H1 (cell line): ENCODE measurements around the gene CPED1. TPM values are rescaled to one million over a fixed set of nuclear protein-coding genes. Genes with fewer than 3 reads are reported as not detected.
"Not testable (repeated sequence)": the region's sequence is repeated elsewhere in the genome, so short reads cannot be mapped to it uniquely, and the experiment has no call there.

Experiments
- CTCF ChIA-PET: fragments of 300-600 bp; sonication (Branson Sonifier 250); formaldehyde crosslinking; loops from one replicate; lab custom pipeline; 2021; ENCODE audit not compliant: partially characterized antibody; lab: Charles Lee
- POLR2A ChIA-PET: fragments of 300-600 bp; sonication (Branson Sonifier 250); formaldehyde crosslinking; loops from one replicate; lab custom pipeline; 2021; ENCODE audit warnings: inconsistent platforms; ENCODE audit not compliant: partially characterized antibody; lab: Charles Lee
- DNase-seq, 2 experiments: peaks; one replicate each; pipeline versions ENCODE4 v3.0.0 to v3.0.0-alpha.2; 2010 to 2022; ENCODE audit warnings: low spot score in 2 of 2, low read depth in 1 of 2, mixed read lengths in 1 of 2
- FAIRE-seq: peaks from 2 replicates; lab custom pipeline; 2011; peaks lifted over from hg19 to GRCh38; lab: Jason Lieb, UNC
- H2AFZ ChIP-seq: 2 replicates; pipeline ENCODE4 v1.8.1; 2012; ENCODE audit warnings: low read length, inconsistent platforms
- H2AK5ac ChIP-seq: 2 replicates; pipeline ENCODE4 v1.6.1; 2013; ENCODE audit warnings: low read depth, low read length
- H2BK120ac ChIP-seq: replicated peaks from 2 replicates; pipeline ENCODE3; 2013; ENCODE audit warnings: low read depth, low read length, inconsistent platforms
- H2BK12ac ChIP-seq: 2 replicates; pipeline ENCODE4 v1.6.1; 2013; ENCODE audit warnings: low read depth, low read length
- H2BK15ac ChIP-seq: 2 replicates; pipeline ENCODE4 v1.6.1; 2013; ENCODE audit warnings: low read length
- H2BK20ac ChIP-seq: 2 replicates; pipeline ENCODE4 v1.6.1; 2013; ENCODE audit warnings: low read length
- H2BK5ac ChIP-seq: 2 replicates; pipeline ENCODE4 v1.6.1; 2013; ENCODE audit warnings: low read depth, low read length
- H3K14ac ChIP-seq: 2 replicates; pipeline ENCODE4 v1.6.1; 2013; ENCODE audit warnings: inconsistent platforms; ENCODE audit not compliant: insufficient read length
- H3K18ac ChIP-seq: 2 replicates; pipeline ENCODE4 v1.6.1; 2013; ENCODE audit warnings: low read length; ENCODE audit errors: extremely low read depth
- H3K23ac ChIP-seq: 2 replicates; pipeline ENCODE4 v1.6.1; 2013; ENCODE audit warnings: inconsistent platforms; ENCODE audit not compliant: insufficient read length
- H3K23me2 ChIP-seq: 2 replicates; pipeline ENCODE4 v1.6.1; 2013; ENCODE audit warnings: low read depth, low read length
- H3K27ac ChIP-seq: 2 replicates; pipeline ENCODE4 v1.6.1; 2011; ENCODE audit warnings: low read depth, low read length, inconsistent platforms
- H3K27me3 ChIP-seq, 4 experiments: replicated peaks in 1 of 4; 1 replicate in 1 of 4; 2 replicates in 3 of 4; pipeline versions ENCODE4 v1.6.1 to v1.8.1; 2011 to 2013; ENCODE audit warnings: low read length in 3 of 4, mild to moderate bottlenecking in 3 of 4, inconsistent platforms in 2 of 4, mixed read lengths in 2 of 4, moderate library complexity in 1 of 4; ENCODE audit not compliant: control insufficient read depth in 3 of 4, insufficient read depth in 3 of 4; ENCODE audit errors: extremely low read depth in 1 of 4
- H3K36me3 ChIP-seq, 4 experiments: 2 replicates each; pipeline versions ENCODE4 v1.6.1 to v1.8.1; 2011 to 2013; ENCODE audit warnings: mild to moderate bottlenecking in 4 of 4, low read length in 3 of 4, moderate library complexity in 2 of 4, control low read depth in 1 of 4, inconsistent platforms in 1 of 4; ENCODE audit not compliant: insufficient read depth in 4 of 4, control insufficient read depth in 2 of 4
- H3K4ac ChIP-seq: replicated peaks from 2 replicates; pipeline ENCODE3; 2013; ENCODE audit warnings: low read length, low read depth, mixed read lengths, inconsistent platforms; ENCODE audit not compliant: insufficient read length
- H3K4me1 ChIP-seq, 4 experiments: replicated peaks in 1 of 4; 1 replicate in 1 of 4; 2 replicates in 3 of 4; pipeline versions ENCODE4 v1.6.1 to v1.8.1; 2011 to 2013; ENCODE audit warnings: low read length in 3 of 4, inconsistent platforms in 2 of 4, mixed read lengths in 1 of 4; ENCODE audit not compliant: insufficient read depth in 4 of 4, control insufficient read depth in 3 of 4
- H3K4me2 ChIP-seq, 2 experiments: 2 replicates each; pipeline versions ENCODE4 v1.6.1 to v1.8.1; 2011 to 2013; ENCODE audit warnings: low read depth in 2 of 2, low read length in 2 of 2, control low read depth in 1 of 2, inconsistent platforms in 1 of 2, mild to moderate bottlenecking in 1 of 2; ENCODE audit not compliant: insufficient read depth in 1 of 2
- H3K4me3 ChIP-seq, 4 experiments: fragments of 200-600, 300-600 bp in 1 of 4; sonication (generic), shearing (Covaris generic), sonication (Bioruptor Twin) in 1 of 4; 2 replicates each; pipeline versions ENCODE4 v1.5.1 to v1.8.1; 2011 to 2016; ENCODE audit warnings: low read length in 4 of 4, low read depth in 3 of 4, control low read depth in 2 of 4, inconsistent platforms in 2 of 4, mild to moderate bottlenecking in 2 of 4, mixed read lengths in 1 of 4, moderate library complexity in 1 of 4; ENCODE audit not compliant: insufficient read depth in 2 of 4; ENCODE audit errors: extremely low read depth in 1 of 4
- H3K56ac ChIP-seq: replicated peaks from 2 replicates; pipeline ENCODE3; 2013; ENCODE audit warnings: low read depth, mild to moderate bottlenecking, mixed read lengths, low read length, inconsistent platforms; ENCODE audit not compliant: insufficient read length
- H3K79me1 ChIP-seq: 2 replicates; pipeline ENCODE4 v1.6.1; 2013; ENCODE audit warnings: low read depth, low read length, control low read depth
- H3K79me2 ChIP-seq, 2 experiments: 2 replicates each; pipeline versions ENCODE4 v1.6.1 to v1.8.1; 2012 to 2013; ENCODE audit warnings: low read length in 2 of 2, mild to moderate bottlenecking in 2 of 2, inconsistent platforms in 1 of 2; ENCODE audit not compliant: insufficient read depth in 2 of 2, control insufficient read depth in 1 of 2
- H3K9ac ChIP-seq, 4 experiments: replicated peaks in 1 of 4; 1 replicate in 1 of 4; 2 replicates in 3 of 4; pipeline versions ENCODE4 v1.6.1 to v1.8.1; 2011 to 2013; ENCODE audit warnings: low read depth in 3 of 4, low read length in 3 of 4, control low read depth in 2 of 4, mild to moderate bottlenecking in 2 of 4, moderate library complexity in 2 of 4, inconsistent platforms in 1 of 4; ENCODE audit errors: extremely low read depth in 1 of 4
- H3K9me3 ChIP-seq, 2 experiments: 2 replicates each; pipeline versions ENCODE4 v1.6.1 to v1.8.1; 2012 to 2013; ENCODE audit warnings: mild to moderate bottlenecking in 2 of 2, moderate library complexity in 2 of 2, control low read depth in 1 of 2, inconsistent platforms in 1 of 2, low read depth in 1 of 2, low read length in 1 of 2, mixed read lengths in 1 of 2; ENCODE audit not compliant: insufficient read depth in 2 of 2
- H4K20me1 ChIP-seq, 2 experiments: replicated peaks in 1 of 2; 2 replicates each; pipeline versions ENCODE3 to v1.8.1; 2011 to 2013; ENCODE audit warnings: inconsistent platforms in 2 of 2, low read length in 2 of 2, mild to moderate bottlenecking in 1 of 2; ENCODE audit not compliant: insufficient read depth in 2 of 2, control insufficient read depth in 1 of 2
- H4K5ac ChIP-seq: 2 replicates; pipeline ENCODE4 v1.6.1; 2013; ENCODE audit warnings: low read length, low read depth, mixed read lengths, inconsistent platforms; ENCODE audit not compliant: insufficient read length
- H4K8ac ChIP-seq: 2 replicates; pipeline ENCODE4 v1.8.0; 2013; ENCODE audit warnings: mild to moderate bottlenecking, moderate library complexity, low read length, inconsistent platforms; ENCODE audit not compliant: insufficient read depth; ENCODE audit errors: extremely low read depth
- H4K91ac ChIP-seq: replicated peaks from 2 replicates; pipeline ENCODE3; 2013; ENCODE audit warnings: low read length, mixed read lengths, inconsistent platforms; ENCODE audit not compliant: insufficient read length
- WGBS, 2 experiments: shearing (Covaris generic) in 1 of 2; methylation state at CpG; one replicate each; pipeline versions ENCODE4 v1.1.6 to v1.1.7; 2013 to 2015; ENCODE audit warnings: low lambda C conversion rate in 2 of 2, mixed read lengths in 2 of 2, inconsistent platforms in 1 of 2, low coverage in 1 of 2, missing lambda C conversion rate in 1 of 2; ENCODE audit not compliant: insufficient replicate concordance in 2 of 2, insufficient coverage in 1 of 2, insufficient read length in 1 of 2; ENCODE audit errors: extremely low coverage in 1 of 2, missing lambda C conversion rate in 1 of 2; 5-methylcytosine and 5-hydroxymethylcytosine counted together
- polyA plus RNA-seq, 7 experiments: library from polyadenylated mRNA; depleted of rRNA in 3 of 7; stranded (reverse) in 5 of 7; unstranded in 2 of 7; fragments of >200 nt in 5 of 7; fragments of 200-250 nt in 2 of 7; gene quantifications; 1 replicate in 5 of 7; 2 replicates in 1 of 7; 4 replicates in 1 of 7; pipeline versions ENCODE4 v1.2.1 to v1.2.3, GENCODE V29; 2011 to 2013; ENCODE audit warnings: missing spikeins in 2 of 7, mixed read lengths in 2 of 7
- total RNA-seq: library from RNA; stranded (reverse); fragmentation: NEBNext Ultra II Directional; extraction: Animal tissue kit (Norgen Biotek cat#: 25700); gene quantifications from 2 replicates; pipeline ENCODE4 v1.2.1, GENCODE V29; 2021

CPED1 gene
- total and polyA plus RNA-seq, 2 of the 8 experiments (the other 6 are each of a cell fraction or from before 2014, with no cell fraction given) = 0.08 to 0.39 TPM

GRCh38 chr7:121251367-121251766, 262.9 kb downstream of the CPED1 start:
- 91% methylated on average over 1 of the region's 1 CpG; no CpG with 5 or more reads in 1 of the 2 experiments for WGBS, 2 experiments
- H3K9ac ChIP-seq, H2BK20ac ChIP-seq, H3K27me3 ChIP-seq, H2AFZ ChIP-seq, DNase-seq, H3K23ac ChIP-seq, POLR2A ChIA-PET, H3K4me2 ChIP-seq, H2AK5ac ChIP-seq, H3K27ac ChIP-seq, H4K20me1 ChIP-seq, FAIRE-seq, H3K56ac ChIP-seq, H2BK5ac ChIP-seq, H2BK15ac ChIP-seq, H2BK120ac ChIP-seq, H3K4me1 ChIP-seq, H4K5ac ChIP-seq, H3K4me3 ChIP-seq, H3K79me1 ChIP-seq, H3K18ac ChIP-seq, H3K9me3 ChIP-seq, H4K91ac ChIP-seq, H3K23me2 ChIP-seq, H3K14ac ChIP-seq, H3K36me3 ChIP-seq, CTCF ChIA-PET, H3K79me2 ChIP-seq, H2BK12ac ChIP-seq, H3K4ac ChIP-seq, H4K8ac ChIP-seq: not testable (repeated sequence)

- 92% methylated on average over 2 of the region's 5 CpGs; no CpG with 5 or more reads in 1 of the 2 experiments for WGBS, 2 experiments
- H3K4me2 ChIP-seq, H3K9ac ChIP-seq, H2BK20ac ChIP-seq, POLR2A ChIA-PET, H2AFZ ChIP-seq, H2BK12ac ChIP-seq, H3K4me1 ChIP-seq, H3K18ac ChIP-seq, H4K91ac ChIP-seq, H3K9me3 ChIP-seq, H3K79me2 ChIP-seq, H3K4ac ChIP-seq, FAIRE-seq, H2BK15ac ChIP-seq, H3K14ac ChIP-seq, H3K23me2 ChIP-seq, H2AK5ac ChIP-seq, H4K20me1 ChIP-seq, H3K56ac ChIP-seq, H3K27ac ChIP-seq, H3K36me3 ChIP-seq, H3K27me3 ChIP-seq, H2BK120ac ChIP-seq, H3K79me1 ChIP-seq, H3K4me3 ChIP-seq, H2BK5ac ChIP-seq, H4K5ac ChIP-seq, CTCF ChIA-PET, H3K23ac ChIP-seq, DNase-seq, H4K8ac ChIP-seq: not testable (repeated sequence)
These were observed 264.2 kb downstream of the CPED1 start for GRCh38 chr7:121252523-121253235.
